ENCODE results near the gene PJA1.

DNA sequence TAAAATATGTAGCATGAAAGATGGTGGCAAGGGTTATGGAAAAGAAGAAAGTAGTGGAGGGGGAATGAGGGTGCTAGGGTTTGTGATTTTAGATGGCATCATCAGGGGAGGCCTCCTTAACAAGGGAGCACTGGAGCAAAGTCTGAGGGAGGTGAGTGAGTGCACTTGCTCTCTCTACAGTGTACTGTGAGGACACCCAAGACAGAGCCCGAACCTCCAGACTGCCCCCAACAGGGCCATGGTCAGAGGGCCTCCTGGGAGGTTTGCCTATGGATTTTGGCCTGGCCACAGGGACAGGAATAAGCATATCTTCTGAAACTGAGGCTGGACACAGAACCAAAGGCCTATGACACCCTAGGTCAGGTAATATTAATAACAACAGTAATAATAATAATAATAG is 21.4 kb upstream of the PJA1 start:
- TF ChIP-seq, protein P1, sequence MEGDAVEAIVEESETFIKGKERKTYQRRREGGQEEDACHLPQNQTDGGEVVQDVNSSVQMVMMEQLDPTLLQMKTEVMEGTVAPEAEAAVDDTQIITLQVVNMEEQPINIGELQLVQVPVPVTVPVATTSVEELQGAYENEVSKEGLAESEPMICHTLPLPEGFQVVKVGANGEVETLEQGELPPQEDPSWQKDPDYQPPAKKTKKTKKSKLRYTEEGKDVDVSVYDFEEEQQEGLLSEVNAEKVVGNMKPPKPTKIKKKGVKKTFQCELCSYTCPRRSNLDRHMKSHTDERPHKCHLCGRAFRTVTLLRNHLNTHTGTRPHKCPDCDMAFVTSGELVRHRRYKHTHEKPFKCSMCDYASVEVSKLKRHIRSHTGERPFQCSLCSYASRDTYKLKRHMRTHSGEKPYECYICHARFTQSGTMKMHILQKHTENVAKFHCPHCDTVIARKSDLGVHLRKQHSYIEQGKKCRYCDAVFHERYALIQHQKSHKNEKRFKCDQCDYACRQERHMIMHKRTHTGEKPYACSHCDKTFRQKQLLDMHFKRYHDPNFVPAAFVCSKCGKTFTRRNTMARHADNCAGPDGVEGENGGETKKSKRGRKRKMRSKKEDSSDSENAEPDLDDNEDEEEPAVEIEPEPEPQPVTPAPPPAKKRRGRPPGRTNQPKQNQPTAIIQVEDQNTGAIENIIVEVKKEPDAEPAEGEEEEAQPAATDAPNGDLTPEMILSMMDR (IDR thresholded peaks at IDR 0.05; ENCODE audit: poor library complexity): no peak
- no peak for TF ChIP-seq EZH2 (IDR thresholded peaks at IDR 0.05; ENCODE audit: borderline replicate concordance)
